NOMO-1 (cell line): ENCODE data around the gene SH3RF1.
A peak's percentile ranks its signal among the peaks of the same experiment; 100 is the strongest.
"Not testable (repeated sequence)": the region's sequence is repeated elsewhere in the genome, so short reads cannot be mapped to it uniquely, and the experiment has no call there.

ENCODE experiments used
- DNase-seq, 2 experiments: peaks; one replicate each; lab custom pipeline; 2025; ENCODE audit not compliant: unreplicated experiment in 2 of 2; lab: John Stamatoyannopoulos, UW

The SH3RF1 gene

DNA sequence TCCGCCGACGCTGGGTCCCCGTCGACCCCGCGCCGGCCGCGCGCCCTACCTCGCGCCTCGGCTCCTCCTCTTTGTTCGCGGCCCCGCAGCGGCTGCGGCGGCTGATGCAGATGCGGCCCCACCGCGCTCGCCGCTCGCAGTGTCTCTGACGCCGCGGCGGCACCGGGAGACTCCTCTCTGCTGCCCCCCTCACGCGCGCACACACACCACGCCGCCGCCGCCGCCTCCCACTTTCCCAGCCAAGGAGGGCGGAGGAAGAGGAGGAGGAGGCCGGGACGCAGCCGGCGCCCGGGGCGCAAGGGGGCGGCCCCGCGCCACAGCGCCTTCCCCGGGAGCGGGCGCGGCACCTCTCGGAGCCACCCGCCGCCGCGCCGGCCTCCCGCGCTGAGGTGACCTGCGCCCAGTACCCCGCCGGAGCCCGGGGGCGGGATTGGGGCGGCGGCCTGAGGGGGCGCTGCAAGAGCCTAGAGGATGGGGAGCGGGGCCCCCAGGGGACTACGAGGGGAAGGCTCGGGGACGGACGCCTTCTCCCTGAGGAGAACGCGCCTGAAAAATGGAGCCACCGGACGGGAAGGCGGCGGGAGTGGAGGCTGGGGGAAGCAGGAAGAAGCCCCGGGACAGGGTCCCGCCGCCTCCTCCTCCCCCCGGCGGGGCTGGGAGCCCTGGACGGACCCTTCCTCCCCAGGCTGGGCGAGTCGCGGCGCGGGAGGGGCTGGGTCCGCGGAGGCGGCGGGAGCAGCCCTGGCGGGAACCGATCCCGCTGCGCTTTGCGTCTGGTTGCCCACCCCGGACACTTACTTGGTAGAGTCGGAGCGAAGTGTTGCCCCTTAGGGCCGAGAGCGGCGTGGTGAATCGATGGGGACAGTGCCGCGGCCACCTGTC, at the start of gene SH3RF1:
TSS of gene SH3RF1 (minus strand) at position 147 of the 882 bp plus-strand sequence. CDS start 1,744 bp downstream, outside the sequence.
- peak; percentile 72 to 82 for DNase-seq

DNA sequence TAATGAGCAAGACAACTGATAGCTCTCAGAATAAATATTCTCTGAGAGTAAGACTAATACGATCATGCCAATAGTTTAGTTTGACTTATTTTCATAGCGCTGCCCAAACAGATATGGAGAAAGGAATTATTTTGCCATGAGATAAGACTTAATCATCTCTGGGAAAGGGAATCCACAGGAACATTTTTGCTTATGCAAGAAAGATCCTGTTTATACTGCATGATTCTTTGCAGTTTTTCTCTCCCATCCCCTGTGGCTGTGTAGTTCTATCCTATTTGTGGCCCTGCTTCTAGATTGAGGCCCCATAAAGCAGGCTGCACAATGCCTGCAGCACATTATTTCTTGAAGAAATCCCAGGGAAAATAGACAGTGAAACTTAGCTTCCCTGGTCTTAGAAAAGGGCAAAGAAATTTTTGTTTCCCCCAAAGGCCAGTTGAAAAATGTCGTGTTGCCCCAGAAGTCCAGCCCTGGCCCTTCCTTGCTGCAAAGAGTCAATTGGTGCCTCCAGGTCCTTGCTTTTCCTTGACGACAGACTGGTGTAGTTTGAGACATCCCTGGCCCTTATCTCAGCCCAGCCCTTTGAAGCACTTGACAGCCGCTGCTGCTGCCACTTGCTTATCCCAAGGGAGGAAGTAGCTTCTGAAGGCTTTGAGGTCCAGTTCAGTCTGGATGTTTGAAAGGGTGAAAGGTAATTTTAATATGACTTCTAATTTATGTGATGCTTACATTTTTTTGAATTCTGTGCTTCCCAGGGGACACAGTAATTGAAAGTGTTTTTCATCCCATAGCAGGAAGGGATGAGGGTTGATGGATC, 45.0 kb upstream of the SH3RF1 start:
- no peak for DNase-seq

DNA sequence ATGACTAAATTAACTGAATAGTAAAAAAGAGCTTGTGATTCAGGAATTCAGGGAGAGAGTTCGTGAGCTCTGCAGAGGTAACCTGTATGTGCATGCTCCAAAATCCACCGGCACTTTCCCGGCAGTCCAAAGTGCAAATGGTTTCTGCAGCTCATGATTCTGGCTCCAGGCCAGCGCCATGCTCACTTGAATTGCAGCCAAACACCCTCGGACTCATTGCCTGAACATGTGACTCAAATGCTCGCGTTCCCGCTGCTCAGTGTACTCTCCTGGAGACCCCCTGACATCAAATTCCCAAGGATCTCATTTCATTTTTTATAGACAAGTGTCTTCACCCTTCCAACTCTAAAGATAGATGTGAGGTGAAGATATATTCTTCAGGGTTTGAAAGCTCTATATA, 44.1 kb upstream of the SH3RF1 start:
- no peak for DNase-seq

DNA sequence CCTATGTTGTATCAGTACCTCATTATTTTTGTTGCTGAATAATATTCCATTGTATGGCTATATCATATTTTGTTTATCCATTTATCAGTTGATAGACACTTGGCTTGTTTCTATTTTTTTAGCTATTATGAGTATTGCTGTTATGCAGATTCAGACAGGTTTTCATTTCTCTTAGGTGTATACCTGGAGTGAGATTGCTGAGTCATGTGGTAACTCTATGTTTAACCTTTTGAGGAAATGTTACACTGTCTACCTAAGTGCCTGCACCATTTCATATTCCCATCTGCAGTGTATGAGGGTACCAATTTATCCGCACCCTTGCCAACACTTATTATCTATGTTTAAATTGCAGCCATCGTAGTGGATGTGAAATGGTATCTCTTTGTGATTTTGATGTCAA, 43.0 kb upstream of the SH3RF1 start:
- no peak for DNase-seq

DNA sequence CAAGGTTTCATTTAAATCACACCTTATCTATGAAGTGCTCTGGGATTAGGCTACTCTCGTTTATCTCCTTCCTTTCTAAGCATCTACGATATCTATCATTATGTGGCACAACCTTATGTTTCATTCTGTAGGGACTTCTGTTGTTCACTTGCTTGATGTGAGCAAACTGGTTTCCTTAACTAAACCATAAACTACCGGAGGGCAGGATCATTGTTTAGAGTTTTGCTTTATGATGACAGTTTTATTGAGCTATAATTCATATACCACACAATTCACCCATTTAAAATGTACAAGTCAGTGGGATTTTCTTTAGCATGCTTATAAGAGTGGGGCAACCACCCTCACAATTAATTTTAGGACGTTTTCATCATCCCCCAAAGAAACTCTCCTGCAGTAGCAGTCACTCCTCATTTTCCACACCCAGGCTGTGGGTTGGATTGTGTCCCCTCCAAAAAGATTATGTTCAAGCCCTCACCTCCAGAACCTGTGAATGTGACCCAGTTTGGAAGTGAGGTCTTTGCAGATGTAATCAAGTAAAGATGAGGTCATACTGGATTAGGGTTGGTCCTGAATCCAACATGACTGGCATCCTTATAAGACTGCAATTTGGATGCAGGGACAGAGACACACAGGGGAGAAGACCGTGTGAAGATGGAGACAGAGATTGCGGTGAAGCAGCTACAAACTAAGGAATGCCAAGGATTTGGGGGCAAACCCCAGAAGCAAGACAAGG, 42.1 kb upstream of the SH3RF1 start:
- no peak for DNase-seq

DNA sequence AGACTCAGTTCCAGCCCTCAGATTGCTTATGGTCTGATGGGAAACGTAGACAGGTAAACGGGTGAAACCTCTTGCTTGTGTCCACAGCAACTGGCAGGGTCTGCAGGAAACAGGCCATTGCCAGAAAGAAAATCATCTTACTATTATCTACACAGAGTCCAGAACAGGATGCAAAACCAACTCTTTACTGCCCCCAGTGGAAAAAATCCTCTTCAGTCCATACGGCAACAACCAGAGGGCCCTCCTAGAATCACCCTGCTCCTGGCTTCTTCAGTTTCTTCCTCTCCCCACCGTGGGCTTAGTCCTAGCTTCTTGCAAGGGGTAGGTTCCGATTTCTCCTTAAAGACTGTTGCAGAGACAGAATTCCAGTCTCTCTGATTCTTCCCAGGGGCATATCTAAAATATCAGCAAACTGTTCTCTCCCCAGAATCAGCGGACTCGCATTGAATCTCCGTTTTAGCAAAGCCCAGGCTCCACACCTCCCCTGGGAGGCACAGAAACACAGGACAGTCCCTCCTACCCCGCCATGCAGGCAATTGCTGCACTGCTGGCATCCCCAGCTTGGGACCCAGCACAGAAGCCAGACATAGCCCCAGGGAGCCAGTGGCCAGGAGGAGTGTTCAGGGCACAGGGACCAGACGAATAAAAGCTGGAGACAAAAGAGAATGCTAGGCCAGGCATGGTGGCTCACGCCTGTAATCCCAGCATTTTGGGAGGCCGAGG, 41.0 kb upstream of the SH3RF1 start:
- peak; percentile 28 to 47 for DNase-seq

DNA sequence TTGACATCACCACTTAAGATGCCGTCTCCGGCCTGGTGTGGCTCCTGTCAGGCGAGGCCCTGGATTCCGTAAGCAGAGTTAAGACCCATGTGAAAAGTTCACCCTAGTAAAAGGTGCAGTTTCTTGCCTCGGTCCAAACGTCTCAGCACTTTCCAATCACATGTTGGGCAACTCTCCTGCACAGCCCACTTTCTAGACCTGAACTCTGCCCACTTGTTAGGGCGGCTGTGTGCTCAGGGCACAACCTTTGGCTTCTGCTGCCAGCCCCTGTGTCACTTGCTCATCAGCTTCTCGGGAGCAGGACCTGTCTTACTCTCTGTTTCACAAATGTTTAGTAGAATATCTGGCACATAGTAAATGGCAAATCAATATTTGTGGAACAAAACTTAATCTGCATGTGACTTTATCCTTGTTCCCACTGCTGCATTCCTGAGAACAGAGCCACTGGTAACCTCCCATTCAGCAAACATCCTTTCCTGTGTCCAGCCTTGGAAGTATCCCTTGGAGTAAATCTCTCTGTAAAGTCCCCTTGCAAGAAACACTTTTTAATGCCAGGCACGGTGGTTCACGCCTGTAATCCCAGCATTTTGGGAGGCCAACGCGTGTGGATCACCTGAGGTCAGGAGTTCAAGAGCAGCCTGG, 38.7 kb upstream of the SH3RF1 start:
- no peak for DNase-seq

DNA sequence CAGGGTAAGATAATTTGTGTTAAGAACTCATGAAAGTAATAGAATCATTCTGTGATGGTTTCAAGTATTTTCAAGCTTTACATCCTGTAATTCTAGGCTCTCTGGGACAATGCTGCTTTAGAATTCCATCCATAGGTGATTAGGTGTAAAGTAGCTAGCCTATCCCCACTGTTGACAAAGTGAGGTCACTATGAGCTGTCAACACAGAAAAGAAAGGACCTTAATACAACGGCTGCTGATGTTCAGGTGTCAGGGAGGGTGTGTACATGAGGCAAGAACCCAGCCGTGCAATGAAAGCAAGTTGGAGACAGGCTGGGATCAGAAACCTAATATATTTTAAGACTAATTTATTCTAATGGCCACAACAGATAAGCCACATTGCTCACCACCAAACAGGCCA, 36.8 kb upstream of the SH3RF1 start:
- no peak for DNase-seq

DNA sequence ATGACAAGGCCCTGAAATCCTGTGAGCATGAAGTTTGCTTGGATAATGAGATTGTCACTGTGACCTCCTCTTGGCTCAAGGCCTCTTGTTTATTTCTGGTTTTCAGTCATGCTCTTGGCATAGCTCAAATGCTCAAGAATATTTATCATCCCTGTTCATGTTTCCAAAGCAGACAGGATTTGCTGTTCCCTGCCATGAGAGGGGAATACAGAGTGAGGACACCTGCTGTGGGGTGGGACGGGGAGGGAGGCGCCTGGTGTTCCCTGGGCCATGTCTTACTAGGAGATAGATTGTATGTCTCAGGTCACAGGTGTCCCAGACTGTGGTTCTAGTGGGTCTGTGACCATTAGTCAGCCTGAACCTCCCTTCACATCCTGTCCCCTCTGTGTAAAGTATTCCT, 34.9 kb upstream of the SH3RF1 start:
- no peak for DNase-seq

DNA sequence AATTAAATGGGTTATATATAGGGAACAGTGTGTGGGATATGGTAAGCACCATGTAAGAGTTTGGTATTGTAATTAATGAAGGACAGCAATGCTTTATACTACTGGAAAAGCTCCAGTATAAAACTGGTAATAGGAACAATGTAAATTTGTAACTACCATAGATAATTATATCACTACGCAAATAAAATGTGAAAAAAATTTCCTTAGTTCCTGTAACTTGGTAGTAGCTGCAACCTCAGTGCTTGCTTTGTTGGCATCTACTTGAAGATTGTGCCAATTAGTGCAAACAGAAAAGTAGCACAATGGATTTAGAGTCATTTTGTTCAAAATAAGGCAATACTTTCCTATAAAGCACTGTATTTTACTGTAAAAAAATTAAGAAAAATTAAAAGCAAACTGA, 34.4 kb upstream of the SH3RF1 start:
- no peak for DNase-seq

DNA sequence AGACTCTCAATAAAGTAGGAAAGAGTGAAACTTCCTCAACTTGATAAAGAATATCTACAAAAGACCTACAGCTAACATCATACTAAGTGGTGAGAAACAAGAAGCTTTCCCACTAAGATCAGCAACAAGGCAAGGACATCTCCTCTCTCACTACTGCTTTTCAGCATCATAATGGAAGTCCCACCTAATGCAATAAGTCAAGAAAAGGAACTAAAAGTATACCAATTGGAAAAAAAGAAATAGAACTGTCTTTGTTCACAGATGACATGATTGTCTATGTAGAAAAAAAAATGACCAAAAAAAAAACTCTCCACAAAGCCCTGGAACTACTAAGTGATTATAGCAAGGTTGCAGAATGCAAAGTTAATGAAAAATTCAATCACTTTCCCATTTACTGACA, 25.1 kb upstream of the SH3RF1 start:
- DNase-seq, result peak; percentile 6 to 77

DNA sequence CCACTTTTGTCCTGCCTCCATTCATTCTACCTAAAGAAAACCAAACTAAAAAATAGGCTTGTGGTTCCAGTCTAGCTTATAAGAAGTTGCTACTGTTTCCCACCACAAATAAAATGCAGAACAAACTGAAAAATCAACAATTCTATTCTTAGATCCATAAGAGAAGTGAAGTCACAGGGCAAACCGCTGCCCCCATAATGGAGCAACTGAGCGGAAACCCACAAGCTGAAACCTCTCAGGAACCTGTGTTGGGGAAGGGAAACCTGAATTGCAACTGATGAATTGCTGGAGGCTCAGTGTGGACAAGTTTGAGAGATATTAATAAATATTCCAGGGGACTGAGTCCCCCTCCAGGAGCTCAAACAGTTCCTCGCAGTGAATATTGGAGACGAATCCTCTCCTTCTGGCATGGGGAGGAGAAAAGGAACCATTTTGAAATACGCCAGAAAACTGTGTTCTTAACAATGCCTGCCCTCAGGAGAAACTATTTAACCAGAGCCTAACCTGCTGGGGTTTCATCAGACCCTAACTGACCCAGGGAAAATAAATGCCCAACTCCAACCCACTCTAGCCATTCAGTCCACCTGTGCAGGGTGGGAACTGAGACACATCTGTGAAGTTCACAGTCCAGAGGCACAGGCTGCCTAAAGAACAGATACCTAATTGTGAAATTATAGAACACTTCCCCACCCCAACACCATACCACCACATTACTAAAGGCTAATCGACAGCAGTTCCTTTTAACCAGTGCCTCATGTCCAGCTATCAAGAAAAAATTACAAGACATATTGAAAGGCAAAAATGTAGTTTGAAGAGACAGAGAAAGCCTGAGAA, 22.8 kb upstream of the SH3RF1 start:
- peak; percentile 91 to 97 for DNase-seq

DNA sequence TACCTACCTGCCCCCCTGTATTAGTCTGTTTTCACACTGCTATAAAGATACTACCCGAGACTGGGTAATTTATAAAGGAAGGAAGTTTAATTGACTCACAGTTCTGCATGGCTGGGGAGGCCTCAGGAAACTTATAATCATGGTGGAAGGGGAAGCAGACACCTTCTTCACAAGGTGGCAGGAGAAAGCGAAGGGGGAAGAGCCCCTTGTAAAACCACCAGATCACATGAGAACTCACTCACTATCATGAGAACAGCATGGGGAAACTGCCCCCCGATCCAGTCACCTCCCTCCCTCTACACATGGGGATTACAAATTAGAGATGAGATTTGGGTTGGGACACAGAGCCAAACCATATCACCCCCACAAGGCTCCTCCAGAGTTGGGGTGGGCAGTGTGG, 17.2 kb upstream of the SH3RF1 start:
- not testable (repeated sequence) for DNase-seq

DNA sequence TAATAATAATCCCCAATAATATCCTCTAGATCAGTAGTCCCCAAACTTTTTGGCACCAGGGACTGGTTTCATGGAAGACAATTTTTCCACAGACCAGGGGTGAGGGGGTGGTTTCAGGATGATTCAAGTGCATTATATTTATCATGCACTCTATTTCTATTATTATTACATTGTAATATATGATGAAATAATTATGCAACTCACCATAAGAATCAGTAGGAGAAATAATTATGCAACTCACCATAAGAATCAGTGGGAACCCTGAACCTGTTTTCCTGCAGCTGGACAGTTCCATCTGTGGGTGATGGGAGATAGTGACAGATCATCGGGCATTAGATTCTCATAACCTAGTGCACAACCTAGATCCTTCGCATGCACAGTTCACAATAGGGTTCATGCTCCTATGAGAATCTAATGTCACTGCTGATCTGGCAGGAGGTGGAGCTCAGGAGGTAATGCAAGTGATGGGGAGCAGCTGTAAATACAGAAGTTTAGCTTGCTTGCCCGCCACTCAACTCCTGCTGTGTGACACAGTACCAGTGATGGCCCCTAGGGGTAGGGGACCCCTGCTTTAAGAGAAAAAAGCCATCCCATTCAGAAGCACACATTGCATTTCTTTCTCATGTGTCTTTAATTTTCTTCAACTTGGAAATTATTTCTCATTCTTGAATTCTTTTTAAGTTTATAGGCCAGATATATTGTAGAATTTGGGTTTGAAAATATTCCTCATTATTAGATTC, 16.0 kb upstream of the SH3RF1 start:
- no peak for DNase-seq

DNA sequence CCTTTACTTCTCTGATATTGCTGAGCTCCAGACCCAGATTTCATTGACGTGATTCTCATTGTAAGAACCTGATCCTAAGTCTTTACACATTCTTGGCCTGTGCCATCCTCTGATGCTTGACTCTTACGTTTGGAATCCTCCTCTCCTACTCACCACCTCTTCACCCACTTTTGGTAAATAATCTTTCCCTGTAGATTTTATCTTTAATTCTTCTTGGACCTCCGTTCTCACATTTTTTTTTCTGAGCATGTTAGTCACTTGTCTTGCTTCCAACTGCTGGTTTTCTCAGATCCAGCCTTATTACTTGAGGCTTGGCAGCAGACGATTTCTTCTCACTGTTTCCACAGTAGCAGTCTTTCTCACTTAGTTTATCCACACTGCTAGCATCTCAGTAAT, 12.4 kb upstream of the SH3RF1 start:
- DNase-seq, result no peak

DNA sequence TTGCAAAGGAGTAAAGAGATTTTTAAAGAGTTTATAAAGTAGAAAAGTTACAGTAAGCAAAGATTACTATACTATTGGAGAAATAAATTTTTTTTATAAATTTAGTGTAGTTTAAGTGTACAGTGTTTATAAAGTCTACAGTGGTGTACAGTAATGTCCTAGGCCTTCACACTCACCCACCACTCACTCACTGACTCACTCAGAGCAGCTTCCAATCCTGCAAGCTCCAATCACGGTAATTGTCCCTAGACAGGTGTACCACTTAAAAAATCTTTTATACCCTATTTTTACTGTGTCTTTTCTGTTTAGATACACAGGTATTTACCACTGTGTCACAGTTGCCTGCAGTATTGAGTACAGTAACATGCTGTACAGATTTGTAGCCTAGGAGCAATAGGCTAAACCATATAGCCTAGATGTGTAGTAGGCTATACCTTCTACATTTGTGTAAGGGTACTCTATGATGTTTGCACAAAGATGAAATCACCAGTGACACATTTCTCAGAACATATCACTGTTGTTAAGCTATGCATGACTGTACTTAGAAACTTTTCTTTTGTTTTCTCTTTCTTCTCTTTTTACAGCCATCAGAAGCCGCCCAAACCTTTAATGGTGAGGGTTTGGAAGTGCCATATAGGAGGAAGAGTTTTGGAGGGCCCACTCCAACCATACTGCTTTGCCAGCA, 11.8 kb upstream of the SH3RF1 start:
- DNase-seq, result no peak

DNA sequence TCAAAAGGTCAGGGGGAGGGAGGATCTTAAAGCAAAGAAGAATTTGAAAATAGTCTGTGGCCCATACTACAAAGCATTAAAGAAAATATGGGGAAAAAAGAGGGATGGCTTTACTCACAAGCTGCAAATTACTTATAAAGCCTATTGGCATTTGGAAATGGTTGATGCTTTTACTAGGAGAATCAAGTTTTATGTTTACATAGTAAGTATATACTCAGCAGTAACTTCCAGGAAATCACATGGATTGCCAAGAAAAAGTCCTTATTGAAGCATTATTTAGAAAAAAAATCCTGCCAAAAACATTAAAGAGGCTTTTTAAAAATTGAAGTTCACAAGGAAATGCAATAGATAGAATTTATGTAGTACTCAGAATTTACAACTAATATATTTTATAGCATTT, 8.4 kb upstream of the SH3RF1 start:
- DNase-seq, result no peak

DNA sequence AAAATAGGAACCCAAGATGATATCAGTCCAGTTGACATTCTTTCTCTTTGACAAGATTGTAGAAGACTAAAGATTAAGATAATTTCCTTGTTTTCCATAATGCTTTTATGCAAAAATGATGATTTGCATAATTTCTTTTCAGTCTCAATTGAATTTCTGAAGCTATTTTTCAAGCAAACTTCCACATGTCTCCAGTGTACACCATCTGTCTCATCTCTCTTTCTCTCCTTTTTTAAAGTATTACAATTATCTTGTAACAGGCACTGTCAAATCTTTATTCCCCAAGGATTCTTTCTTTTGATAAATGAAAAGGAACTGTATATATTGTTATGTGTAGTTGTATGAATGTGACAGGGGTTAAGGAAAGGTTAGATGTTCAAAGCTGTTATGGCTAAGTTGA, 7.9 kb upstream of the SH3RF1 start:
- DNase-seq, result no peak
